HG03439 (cell line): Measurements from ENCODE around the gene ITGA6.

Experiments used
- ATAC-seq: cut with Tn5 transposase; IDR thresholded peaks from one replicate; pipeline ENCODE4 v1.9.1; 2021; ENCODE audit warnings: mild to moderate bottlenecking, moderate library complexity; ENCODE audit not compliant: unreplicated experiment

ITGA6 gene

GRCh38 chr2:172439911-172440310 lies 12.5 kb downstream of the ITGA6 start:
- no peak for ATAC-seq

GRCh38 chr2:172440795-172441194 lies 13.4 kb downstream of the ITGA6 start:
- no peak for ATAC-seq

GRCh38 chr2:172442072-172442895 lies 14.9 kb downstream of the ITGA6 start:
- ATAC-seq: no peak

- no peak for ATAC-seq
Measured at GRCh38 chr2:172445851-172446250, 18.5 kb downstream of the ITGA6 start.

- no peak for ATAC-seq
Measured at GRCh38 chr2:172446474-172447063, 19.2 kb downstream of the ITGA6 start.

- ATAC-seq: no peak
Measured at GRCh38 chr2:172447811-172448493, 20.6 kb downstream of the ITGA6 start.

- ATAC-seq: no peak
Measured at GRCh38 chr2:172448544-172449267, 21.3 kb downstream of the ITGA6 start.

- ATAC-seq: no peak
Measured at GRCh38 chr2:172449911-172450550, 22.6 kb downstream of the ITGA6 start.

- no peak for ATAC-seq
Measured at GRCh38 chr2:172451923-172452322, 24.5 kb downstream of the ITGA6 start.

GRCh38 chr2:172452845-172453244 lies 25.5 kb downstream of the ITGA6 start:
- no peak for ATAC-seq

GRCh38 chr2:172454404-172455120 lies 27.2 kb downstream of the ITGA6 start:
- ATAC-seq: no peak

- no peak for ATAC-seq
Measured at GRCh38 chr2:172455121-172455515, 27.7 kb downstream of the ITGA6 start.

GRCh38 chr2:172456002-172456401 lies 28.6 kb downstream of the ITGA6 start:
- ATAC-seq: no peak

- no peak for ATAC-seq
Measured at GRCh38 chr2:172457536-172457935, 30.1 kb downstream of the ITGA6 start.

GRCh38 chr2:172458561-172459124 lies 31.3 kb downstream of the ITGA6 start:
- no peak for ATAC-seq

GRCh38 chr2:172460780-172461201 lies 33.4 kb downstream of the ITGA6 start:
- no peak for ATAC-seq

GRCh38 chr2:172461591-172462372 lies 34.4 kb downstream of the ITGA6 start:
- ATAC-seq: peak; percentile 46

GRCh38 chr2:172462373-172462848 lies 35.0 kb downstream of the ITGA6 start:
- ATAC-seq: no peak

- ATAC-seq: no peak
Measured at GRCh38 chr2:172462849-172463381, 35.5 kb downstream of the ITGA6 start.
